ENCODE results near the gene WLS.

The WLS gene

DNA sequence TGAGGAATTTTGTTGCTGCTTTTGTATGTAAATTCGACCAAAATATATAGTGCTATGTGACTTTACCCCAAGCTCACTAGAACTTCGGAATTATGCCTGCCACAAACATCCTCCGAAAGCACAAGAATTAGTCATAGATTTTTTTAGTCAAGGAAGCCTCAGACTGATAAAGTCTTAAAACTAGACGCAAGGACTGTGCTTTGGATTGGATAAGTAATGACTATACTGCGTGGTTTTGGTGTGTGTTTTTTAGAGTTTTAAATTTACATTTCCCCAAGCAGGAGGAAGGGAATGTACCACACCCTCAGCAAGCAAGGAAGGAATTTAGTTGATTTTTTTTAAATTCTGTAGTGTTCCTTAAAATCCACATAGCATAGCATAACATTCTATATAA lies 10.3 kb downstream of the WLS start:
- Histone ChIP-seq H3K4me2 (ENCODE audit: low read length) (no peak overlapping the region), H3K27me3 (ENCODE audit: control insufficient read depth, insufficient read depth, low read length) (no peaks in the 10 kb centered on the region), H3K27ac (no peak overlapping the region), H3K79me2 (no peaks in the 10 kb centered on the region), H3K4me1 (no peaks in the 10 kb centered on the region), H3K9ac (no peak overlapping the region), H3K4me3 (ENCODE audit: low read depth, low read length) (no peak overlapping the region), H2AFZ (no peak overlapping the region), H3K9me3 (ENCODE audit: control insufficient read depth, low read length) (no peaks in the 10 kb centered on the region), H3K36me3 (ENCODE audit: control insufficient read depth, insufficient read depth, low read length) (no peaks in the 10 kb centered on the region)
- TF ChIP-seq, protein P1, sequence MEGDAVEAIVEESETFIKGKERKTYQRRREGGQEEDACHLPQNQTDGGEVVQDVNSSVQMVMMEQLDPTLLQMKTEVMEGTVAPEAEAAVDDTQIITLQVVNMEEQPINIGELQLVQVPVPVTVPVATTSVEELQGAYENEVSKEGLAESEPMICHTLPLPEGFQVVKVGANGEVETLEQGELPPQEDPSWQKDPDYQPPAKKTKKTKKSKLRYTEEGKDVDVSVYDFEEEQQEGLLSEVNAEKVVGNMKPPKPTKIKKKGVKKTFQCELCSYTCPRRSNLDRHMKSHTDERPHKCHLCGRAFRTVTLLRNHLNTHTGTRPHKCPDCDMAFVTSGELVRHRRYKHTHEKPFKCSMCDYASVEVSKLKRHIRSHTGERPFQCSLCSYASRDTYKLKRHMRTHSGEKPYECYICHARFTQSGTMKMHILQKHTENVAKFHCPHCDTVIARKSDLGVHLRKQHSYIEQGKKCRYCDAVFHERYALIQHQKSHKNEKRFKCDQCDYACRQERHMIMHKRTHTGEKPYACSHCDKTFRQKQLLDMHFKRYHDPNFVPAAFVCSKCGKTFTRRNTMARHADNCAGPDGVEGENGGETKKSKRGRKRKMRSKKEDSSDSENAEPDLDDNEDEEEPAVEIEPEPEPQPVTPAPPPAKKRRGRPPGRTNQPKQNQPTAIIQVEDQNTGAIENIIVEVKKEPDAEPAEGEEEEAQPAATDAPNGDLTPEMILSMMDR (IDR thresholded peaks at IDR 0.05): no peak

DNA sequence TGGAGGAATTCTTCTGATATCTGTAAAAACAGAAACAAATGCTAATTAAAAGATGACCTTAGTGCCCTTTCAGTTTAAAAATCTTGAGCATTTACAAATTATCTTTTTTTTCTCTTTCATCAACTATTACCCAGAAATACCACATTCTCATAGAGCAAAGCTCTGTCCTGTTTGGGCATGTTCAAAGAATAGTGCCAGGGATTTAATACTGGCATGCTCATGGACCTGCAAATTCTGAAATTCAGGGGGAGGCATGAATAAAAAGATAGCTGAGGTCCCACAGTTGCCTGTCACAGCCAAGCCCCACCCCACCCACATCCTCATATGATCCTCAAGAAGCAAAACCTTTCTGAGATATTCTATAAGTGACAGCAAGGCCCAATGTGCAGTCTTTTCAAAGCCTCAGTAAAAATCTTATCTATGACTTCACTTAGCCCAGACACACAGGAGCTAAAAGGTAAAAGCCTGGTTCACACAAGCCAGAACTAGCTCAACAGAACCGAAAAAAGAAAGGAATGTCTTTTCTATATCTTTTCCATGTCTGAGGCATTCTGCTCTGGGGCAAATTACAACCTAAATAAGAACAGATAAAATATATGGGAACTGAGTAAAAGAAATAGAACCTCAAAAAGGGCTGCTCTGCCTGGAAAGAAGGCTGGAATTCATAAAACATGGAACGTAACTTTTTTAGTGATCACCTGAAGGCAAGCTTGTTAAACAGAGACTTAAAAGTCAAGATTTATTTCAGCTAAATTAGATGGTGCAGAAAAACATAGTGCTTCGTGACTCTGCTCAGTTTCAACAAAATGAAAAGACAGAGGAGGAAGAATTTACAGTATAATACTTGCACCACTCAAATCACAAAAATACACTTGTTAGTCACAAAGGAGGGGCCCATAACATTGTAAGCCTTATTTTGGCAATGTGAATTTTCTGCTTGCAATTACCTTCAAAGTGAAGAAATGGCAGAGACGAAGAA lies 11.0 kb downstream of the WLS start:
- no peak overlapping the region for H3K27ac ChIP-seq
- H3K79me2 ChIP-seq: no peaks in the 10 kb centered on the region
- H3K4me1 ChIP-seq: no peaks in the 10 kb centered on the region
- no peak overlapping the region for H2AFZ ChIP-seq
- no peak overlapping the region for H3K9ac ChIP-seq
- H3K9me3 ChIP-seq (ENCODE audit: control insufficient read depth, low read length): no peaks in the 10 kb centered on the region
- TF ChIP-seq, protein P1 (IDR thresholded peaks at IDR 0.05): no peak
- H3K36me3 ChIP-seq (ENCODE audit: control insufficient read depth, insufficient read depth, low read length): no peaks in the 10 kb centered on the region
- no peak overlapping the region for H3K4me3 ChIP-seq (ENCODE audit: low read depth, low read length)
- no peak overlapping the region for H3K4me2 ChIP-seq (ENCODE audit: low read length)
- no peaks in the 10 kb centered on the region for H3K27me3 ChIP-seq (ENCODE audit: control insufficient read depth, insufficient read depth, low read length)

DNA sequence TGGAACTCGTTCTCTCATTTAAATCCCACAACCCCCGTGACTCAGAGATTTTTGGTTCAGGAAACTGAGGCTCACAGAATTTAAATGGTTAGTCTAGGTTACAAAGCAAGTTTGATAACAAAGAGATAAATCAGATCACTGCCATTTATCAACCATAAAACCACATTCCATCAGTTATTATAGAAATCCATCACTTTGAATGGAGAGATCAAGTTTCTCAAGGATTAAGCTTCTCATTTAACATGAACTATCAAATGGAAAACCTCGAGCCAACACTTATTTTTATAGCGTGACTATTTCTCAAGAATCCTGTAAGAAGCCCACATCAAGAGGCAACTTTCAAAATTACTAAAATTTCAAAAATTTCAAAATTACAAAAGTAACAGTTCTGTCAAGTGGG lies 11.9 kb downstream of the WLS start:
- Histone ChIP-seq H3K27me3 (ENCODE audit: control insufficient read depth, insufficient read depth, low read length) (no peaks in the 10 kb centered on the region), H3K4me3 (ENCODE audit: low read depth, low read length) (no peak overlapping the region), H3K36me3 (ENCODE audit: control insufficient read depth, insufficient read depth, low read length) (no peaks in the 10 kb centered on the region), H3K27ac (no peak overlapping the region), H3K9me3 (ENCODE audit: control insufficient read depth, low read length) (no peaks in the 10 kb centered on the region), H3K4me2 (ENCODE audit: low read length) (no peak overlapping the region), H3K9ac (no peak overlapping the region), H3K4me1 (no peaks in the 10 kb centered on the region), H2AFZ (no peak overlapping the region), H3K79me2 (no peaks in the 10 kb centered on the region)
- TF ChIP-seq, protein P1 (IDR thresholded peaks at IDR 0.05): no peak

DNA sequence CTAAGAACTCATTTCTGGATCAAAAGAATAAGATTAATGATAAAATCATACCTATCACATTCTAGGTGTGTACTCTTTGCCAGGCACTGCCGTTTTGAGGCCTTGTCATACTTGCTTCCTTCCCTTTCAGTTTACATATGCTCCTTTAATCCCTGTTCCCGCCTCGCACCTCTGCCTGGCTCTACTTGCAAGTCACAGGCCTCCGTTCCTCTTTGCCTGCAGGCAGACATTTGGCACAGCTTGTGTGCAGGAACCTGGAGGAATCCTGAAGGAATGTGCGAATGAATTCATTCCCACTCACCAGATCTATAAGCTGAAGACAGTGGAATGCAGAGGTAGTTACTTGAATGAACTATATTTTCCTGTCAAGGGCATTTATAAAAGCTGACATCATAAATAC lies 13.8 kb downstream of the WLS start:
- TF ChIP-seq, protein P1 (IDR thresholded peaks at IDR 0.05): no peak
- no peak overlapping the region for H3K4me3 ChIP-seq (ENCODE audit: low read depth, low read length)
- no peak overlapping the region for H3K4me2 ChIP-seq (ENCODE audit: low read length)
- no peaks in the 10 kb centered on the region for H3K9me3 ChIP-seq (ENCODE audit: control insufficient read depth, low read length)
- no peaks in the 10 kb centered on the region for H3K36me3 ChIP-seq (ENCODE audit: control insufficient read depth, insufficient read depth, low read length)
- H3K4me1 ChIP-seq: peaks cover 7% of the 10 kb centered on the region
- H2AFZ ChIP-seq: no peak overlapping the region
- no peak overlapping the region for H3K9ac ChIP-seq
- H3K27me3 ChIP-seq (ENCODE audit: control insufficient read depth, insufficient read depth, low read length): no peaks in the 10 kb centered on the region
- no peaks in the 10 kb centered on the region for H3K79me2 ChIP-seq
- no peak overlapping the region for H3K27ac ChIP-seq

DNA sequence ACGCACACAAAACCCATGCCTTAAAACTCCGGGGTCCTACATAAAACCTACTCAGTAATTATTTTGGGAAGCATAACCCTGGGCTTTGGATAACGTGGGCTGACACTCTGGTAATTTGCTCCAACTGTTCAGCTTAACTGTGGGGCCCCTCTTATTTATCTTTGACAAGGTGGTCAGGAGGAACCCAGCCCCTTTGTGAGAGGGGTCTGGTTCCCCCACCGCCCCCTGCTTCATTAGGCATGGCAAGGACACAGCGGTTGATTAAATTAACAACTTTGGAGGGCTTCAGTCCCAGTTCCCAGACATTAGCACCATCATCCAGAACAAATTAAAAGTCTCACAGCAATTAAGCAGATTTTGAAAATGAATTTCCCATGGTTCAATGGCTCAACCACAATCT lies 14.7 kb downstream of the WLS start:
- Histone ChIP-seq H3K27ac (no peak overlapping the region), H3K4me2 (ENCODE audit: low read length) (no peak overlapping the region), H2AFZ (no peak overlapping the region), H3K27me3 (ENCODE audit: control insufficient read depth, insufficient read depth, low read length) (no peaks in the 10 kb centered on the region), H3K4me3 (ENCODE audit: low read depth, low read length) (no peak overlapping the region), H3K79me2 (no peaks in the 10 kb centered on the region), H3K36me3 (ENCODE audit: control insufficient read depth, insufficient read depth, low read length) (no peaks in the 10 kb centered on the region), H3K9ac (no peak overlapping the region), H3K4me1 (peaks cover 7% of the 10 kb centered on the region), H3K9me3 (ENCODE audit: control insufficient read depth, low read length) (no peaks in the 10 kb centered on the region)
- TF ChIP-seq, protein P1 (IDR thresholded peaks at IDR 0.05): no peak

Data from parathyroid adenoma (tissue), 2 donors.